Omental fat pad (tissue), 4 donors: ENCODE data around the gene INPP5A. TPM values are rescaled to one million over a fixed set of nuclear protein-coding genes. Genes with fewer than 3 reads are reported as not detected.

Experiments
- ATAC-seq: fragments of 150-250 bp; one replicate; pipeline ENCODE4 v1.9.1; 2016; ENCODE audit warnings: mild to moderate bottlenecking, moderate library complexity; ENCODE audit not compliant: low FRiP score
- DNase-seq: peaks from one replicate; pipeline ENCODE4 v3.0.0-alpha.2; 2019; ENCODE audit warnings: low spot score
- total RNA-seq, 4 donors: library from RNA; depleted of rRNA; stranded (reverse); fragments of >200 nt; gene quantifications; one replicate each; pipeline ENCODE4 v1.1.0, GENCODE V29; 2016
- TF ChIP-seq, protein P1 (sequence below), 3 donors: fragments of 450-650 bp; IDR thresholded peaks; one replicate each; pipeline ENCODE4 v1.5.1; 2016 to 2017; ENCODE audit warnings: antibody characterized with exemption in 3 of 3, mild to moderate bottlenecking in 3 of 3, moderate library complexity in 2 of 3

Gene INPP5A
- total RNA-seq, 4 donors from 2014 or later = 34.1 to 49.3 (median 43.3) TPM

DNA sequence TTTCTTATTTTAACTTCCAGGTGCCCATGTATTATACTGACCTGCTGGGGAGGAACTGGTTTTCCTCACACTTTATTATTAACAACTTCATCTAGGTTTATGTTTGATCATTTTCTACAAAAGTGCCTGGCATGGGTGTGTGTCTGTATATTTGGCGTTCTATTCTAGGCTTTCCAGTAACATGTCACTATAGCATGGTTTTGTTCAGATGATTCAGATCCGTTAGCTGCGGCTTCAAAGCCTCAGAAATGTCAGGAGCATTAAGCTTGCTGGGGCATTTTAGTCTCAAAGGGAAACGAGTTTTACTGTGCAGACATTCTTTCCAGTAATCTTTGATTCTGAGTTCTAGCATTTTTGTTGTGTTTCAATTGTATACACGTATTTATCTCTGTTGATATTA lies 2.3 kb downstream of the INPP5A start:
- ATAC-seq = no peak

DNA sequence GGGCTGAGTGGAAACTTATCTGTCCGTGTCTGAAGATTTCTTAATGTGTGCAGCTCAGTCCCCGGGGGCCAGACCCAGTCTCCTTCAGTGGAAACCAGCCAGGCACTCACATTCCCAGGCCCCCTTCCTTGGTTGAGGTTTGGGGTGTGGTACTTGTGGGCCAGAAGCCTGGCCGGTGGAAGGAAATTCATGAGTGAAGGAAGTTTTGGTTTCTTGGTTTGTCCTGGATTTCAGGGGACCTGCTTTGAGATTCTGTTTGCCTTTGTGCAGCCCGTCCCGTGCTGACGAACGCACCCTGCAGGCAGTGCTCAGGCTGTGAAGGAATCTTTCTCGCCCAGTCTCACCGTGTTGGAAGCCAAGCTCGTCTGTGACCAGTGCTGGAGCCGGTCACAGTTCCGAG lies 2.9 kb downstream of the INPP5A start:
- no peak for DNase-seq
- no peak for ATAC-seq
- TF ChIP-seq, protein P1, sequence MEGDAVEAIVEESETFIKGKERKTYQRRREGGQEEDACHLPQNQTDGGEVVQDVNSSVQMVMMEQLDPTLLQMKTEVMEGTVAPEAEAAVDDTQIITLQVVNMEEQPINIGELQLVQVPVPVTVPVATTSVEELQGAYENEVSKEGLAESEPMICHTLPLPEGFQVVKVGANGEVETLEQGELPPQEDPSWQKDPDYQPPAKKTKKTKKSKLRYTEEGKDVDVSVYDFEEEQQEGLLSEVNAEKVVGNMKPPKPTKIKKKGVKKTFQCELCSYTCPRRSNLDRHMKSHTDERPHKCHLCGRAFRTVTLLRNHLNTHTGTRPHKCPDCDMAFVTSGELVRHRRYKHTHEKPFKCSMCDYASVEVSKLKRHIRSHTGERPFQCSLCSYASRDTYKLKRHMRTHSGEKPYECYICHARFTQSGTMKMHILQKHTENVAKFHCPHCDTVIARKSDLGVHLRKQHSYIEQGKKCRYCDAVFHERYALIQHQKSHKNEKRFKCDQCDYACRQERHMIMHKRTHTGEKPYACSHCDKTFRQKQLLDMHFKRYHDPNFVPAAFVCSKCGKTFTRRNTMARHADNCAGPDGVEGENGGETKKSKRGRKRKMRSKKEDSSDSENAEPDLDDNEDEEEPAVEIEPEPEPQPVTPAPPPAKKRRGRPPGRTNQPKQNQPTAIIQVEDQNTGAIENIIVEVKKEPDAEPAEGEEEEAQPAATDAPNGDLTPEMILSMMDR (IDR thresholded peaks at IDR 0.05) = no peak

More for the DNA sequence above, 2.3 kb downstream of the INPP5A start:
- TF ChIP-seq, protein P1 (IDR thresholded peaks at IDR 0.05) = no peak
- no peak for DNase-seq

DNA sequence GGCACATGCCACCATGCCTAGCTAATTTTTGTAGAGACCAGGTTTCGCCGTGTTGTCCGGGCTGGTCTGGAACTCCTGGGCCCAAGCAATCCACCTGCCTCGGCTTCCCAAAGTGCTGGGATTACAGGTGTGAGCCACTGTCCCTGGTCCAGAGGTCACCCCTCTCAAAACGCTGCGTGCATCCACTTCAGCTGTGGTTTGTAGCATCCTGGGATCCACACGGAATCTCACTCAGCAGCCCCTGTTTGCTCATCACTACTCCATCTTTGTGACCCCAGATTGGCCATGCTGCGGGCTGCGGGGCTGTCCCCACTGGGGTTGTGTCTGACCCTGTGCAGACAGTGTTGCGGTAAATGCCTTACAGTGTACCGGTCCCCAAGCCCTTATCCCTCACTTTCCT lies 3.5 kb downstream of the INPP5A start:
- DNase-seq = no peak
- ATAC-seq = no peak
- TF ChIP-seq, protein P1 (IDR thresholded peaks at IDR 0.05) = no peak

DNA sequence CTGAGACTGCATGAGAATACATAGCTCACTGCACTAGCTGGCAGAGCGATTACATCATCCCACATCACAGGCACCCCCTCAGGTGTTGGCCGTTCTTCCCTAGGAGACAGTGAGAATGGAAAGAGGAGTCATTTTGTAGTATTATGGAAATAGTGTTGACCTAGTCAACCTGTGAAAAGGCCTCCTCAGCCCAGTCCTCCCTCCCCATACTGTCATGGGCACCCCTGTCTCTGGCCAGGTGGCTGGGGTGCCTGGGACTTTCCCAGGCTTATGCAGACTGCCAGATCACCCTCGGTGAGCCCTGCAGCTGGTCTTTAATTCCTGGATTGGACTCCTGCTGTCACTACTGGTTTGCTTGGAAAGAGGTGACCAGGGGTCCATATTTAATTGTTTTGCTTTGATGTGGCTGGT lies 4.0 kb downstream of the INPP5A start:
- no peak for DNase-seq
- no peak for ATAC-seq
- TF ChIP-seq, protein P1 (IDR thresholded peaks at IDR 0.05) = no peak

DNA sequence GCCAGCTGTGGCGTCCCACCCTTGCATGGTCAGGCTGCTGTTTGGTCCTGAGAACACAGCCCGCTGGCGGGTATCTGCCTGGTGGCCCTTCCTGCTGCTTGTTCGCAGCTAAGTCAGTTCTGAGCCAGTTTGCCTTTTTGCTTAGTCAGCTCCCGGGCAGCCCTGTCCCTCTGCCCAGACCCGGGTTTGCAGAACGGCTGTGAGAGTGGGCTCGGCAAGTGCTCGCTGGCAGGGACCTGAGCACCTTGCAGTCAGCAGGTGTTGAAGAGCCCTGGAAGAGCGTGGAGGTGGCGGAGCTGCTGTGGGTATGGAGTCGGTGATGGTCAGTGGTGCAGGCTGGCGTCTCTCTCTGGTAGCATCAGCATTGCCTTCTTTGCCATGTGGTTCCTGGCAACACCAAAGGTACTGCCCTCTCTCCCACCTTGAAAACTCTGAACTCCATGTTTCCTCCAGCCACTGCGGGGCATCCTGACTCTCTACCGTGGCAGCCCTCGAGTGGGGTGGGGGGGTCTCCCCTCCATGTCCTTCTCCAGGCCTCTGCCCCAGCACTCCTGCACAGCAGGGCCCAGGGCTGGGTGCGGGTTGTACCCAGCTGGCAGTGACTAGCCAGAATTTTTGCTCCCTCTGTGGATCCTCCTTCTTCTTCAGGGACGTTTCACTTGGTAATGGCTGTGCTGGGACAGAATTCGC lies 4.6 kb downstream of the INPP5A start:
- DNase-seq (no peak), ATAC-seq (no peak)
- TF ChIP-seq, protein P1 (IDR thresholded peaks at IDR 0.05) = no peak

- DNase-seq = no peak
- ATAC-seq = no peak
- TF ChIP-seq, protein P1 (IDR thresholded peaks at IDR 0.05) = no peak
These were observed 5.2 kb downstream of the INPP5A start for GRCh38 chr10:132542819-132543218.
